Endothelial cell (in vitro differentiated cells): ENCODE measurements around the gene DPEP1. TPM values are rescaled to one million over a fixed set of nuclear protein-coding genes. Genes with fewer than 3 reads are reported as not detected.
A peak's percentile ranks its signal among the peaks of the same experiment; 100 is the strongest.

Experiments
- DNase-seq: peaks from one replicate; pipeline ENCODE4 v3.0.0; 2021; ENCODE audit warnings: low spot score
- H3K27ac Mint-ChIP-seq: one replicate; pipeline ENCODE4 v1.8.0; 2021; ENCODE audit warnings: mixed read lengths, inconsistent platforms; ENCODE audit not compliant: unreplicated experiment
- H3K27me3 Mint-ChIP-seq: one replicate; pipeline ENCODE4 v1.8.0; 2021; ENCODE audit warnings: mild to moderate bottlenecking, moderate library complexity, mixed read lengths, inconsistent platforms; ENCODE audit not compliant: unreplicated experiment
- H3K36me3 Mint-ChIP-seq: one replicate; pipeline ENCODE4 v1.8.0; 2021; ENCODE audit warnings: mild to moderate bottlenecking, low read depth, mixed read lengths, inconsistent platforms; ENCODE audit not compliant: unreplicated experiment
- H3K4me1 Mint-ChIP-seq: one replicate; pipeline ENCODE4 v1.8.0; 2021; ENCODE audit warnings: mild to moderate bottlenecking, mixed read lengths, inconsistent platforms; ENCODE audit not compliant: unreplicated experiment
- H3K4me3 Mint-ChIP-seq: one replicate; pipeline ENCODE4 v1.8.0; 2021; ENCODE audit warnings: mild to moderate bottlenecking, mixed read lengths, inconsistent platforms; ENCODE audit not compliant: unreplicated experiment
- H3K9me3 Mint-ChIP-seq: one replicate; pipeline ENCODE4 v1.8.0; 2021; ENCODE audit warnings: mixed read lengths, inconsistent platforms; ENCODE audit not compliant: unreplicated experiment
- total RNA-seq: library from RNA; stranded (reverse); fragmentation: NEBNext Ultra II Directional; extraction: Animal tissue kit (Norgen Biotek cat#: 25700); gene quantifications from one replicate; pipeline ENCODE4 v1.2.1, GENCODE V29; 2021; ENCODE audit not compliant: unreplicated experiment
- TF ChIP-seq, protein P1 (sequence below): fragments of 200-600 bp; sonication (generic); IDR thresholded peaks from one replicate; pipeline ENCODE4 v1.5.0; 2021; ENCODE audit warnings: antibody characterized with exemption; ENCODE audit not compliant: unreplicated experiment

The DPEP1 gene
- total RNA-seq, 1 donor from 2014 or later = 118 TPM

GRCh38 chr16:89645122-89645521, 31.7 kb downstream of the DPEP1 start:
- Mint-ChIP-seq H3K4me3 (no peak overlapping the region), H3K27me3 (peaks cover 13% of the 10 kb centered on the region), H3K27ac (peak overlapping the region; percentile 36), H3K36me3 (peaks cover 28% of the 10 kb centered on the region), H3K9me3 (no peaks in the 10 kb centered on the region), H3K4me1 (peaks cover 20% of the 10 kb centered on the region)
- DNase-seq = no peak
- TF ChIP-seq, protein P1, sequence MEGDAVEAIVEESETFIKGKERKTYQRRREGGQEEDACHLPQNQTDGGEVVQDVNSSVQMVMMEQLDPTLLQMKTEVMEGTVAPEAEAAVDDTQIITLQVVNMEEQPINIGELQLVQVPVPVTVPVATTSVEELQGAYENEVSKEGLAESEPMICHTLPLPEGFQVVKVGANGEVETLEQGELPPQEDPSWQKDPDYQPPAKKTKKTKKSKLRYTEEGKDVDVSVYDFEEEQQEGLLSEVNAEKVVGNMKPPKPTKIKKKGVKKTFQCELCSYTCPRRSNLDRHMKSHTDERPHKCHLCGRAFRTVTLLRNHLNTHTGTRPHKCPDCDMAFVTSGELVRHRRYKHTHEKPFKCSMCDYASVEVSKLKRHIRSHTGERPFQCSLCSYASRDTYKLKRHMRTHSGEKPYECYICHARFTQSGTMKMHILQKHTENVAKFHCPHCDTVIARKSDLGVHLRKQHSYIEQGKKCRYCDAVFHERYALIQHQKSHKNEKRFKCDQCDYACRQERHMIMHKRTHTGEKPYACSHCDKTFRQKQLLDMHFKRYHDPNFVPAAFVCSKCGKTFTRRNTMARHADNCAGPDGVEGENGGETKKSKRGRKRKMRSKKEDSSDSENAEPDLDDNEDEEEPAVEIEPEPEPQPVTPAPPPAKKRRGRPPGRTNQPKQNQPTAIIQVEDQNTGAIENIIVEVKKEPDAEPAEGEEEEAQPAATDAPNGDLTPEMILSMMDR = no peak

DNA sequence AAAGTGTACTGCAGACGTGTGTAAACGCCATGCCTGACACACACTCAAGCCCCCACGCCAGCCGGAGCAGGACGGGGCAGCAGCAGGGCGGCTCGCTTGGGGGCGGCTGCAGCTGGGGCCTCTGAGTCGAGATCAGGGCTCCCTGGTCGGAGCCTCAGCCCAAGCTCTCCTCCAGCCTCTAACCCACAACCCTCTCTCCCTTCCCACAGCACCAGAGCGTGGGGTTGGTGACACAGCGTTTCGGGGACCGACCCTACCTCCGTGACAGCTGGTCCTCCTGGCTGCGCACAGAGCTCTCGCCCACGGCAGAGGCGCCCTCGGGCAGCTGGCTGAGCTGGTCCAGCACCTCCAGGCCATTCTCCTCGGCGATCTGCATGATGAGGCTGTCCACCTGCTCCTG, 32.8 kb downstream of the DPEP1 start:
- Mint-ChIP-seq H3K4me3 (peak overlapping the region; percentile 37), H3K27ac (no peak overlapping the region), H3K36me3 (peaks cover 34% of the 10 kb centered on the region), H3K4me1 (peaks cover 13% of the 10 kb centered on the region), H3K9me3 (no peaks in the 10 kb centered on the region), H3K27me3 (peaks cover 13% of the 10 kb centered on the region)
- no peak for DNase-seq
- TF ChIP-seq, protein P1 = no peak

DNA sequence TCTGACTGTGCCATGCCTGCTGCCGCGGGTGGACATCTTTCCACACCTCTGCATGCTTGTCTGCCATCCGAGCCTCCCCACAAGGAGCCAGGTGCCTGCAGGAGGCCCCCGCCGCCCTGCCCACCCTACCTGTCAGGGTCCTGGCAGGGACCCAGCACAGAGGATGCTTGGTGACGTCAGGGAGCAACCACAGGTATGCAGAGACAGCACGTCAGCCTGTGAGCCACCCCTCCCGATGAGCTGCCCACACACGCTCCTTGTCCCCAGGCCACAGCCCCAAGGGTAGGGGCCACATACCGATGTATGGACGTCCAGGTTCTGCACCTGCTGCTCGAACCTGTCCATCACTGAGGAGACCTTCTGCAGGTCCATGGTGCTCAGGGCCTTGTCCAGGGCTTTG, 33.5 kb downstream of the DPEP1 start:
- Mint-ChIP-seq H3K4me3 (no peak overlapping the region), H3K27me3 (peaks cover 13% of the 10 kb centered on the region), H3K27ac (no peak overlapping the region), H3K9me3 (no peaks in the 10 kb centered on the region), H3K36me3 (peaks cover 36% of the 10 kb centered on the region), H3K4me1 (peaks cover 10% of the 10 kb centered on the region)
- TF ChIP-seq, protein P1 = no peak
- DNase-seq = no peak

- Mint-ChIP-seq H3K4me1 (peaks cover 2% of the 10 kb centered on the region), H3K36me3 (peaks cover 22% of the 10 kb centered on the region), H3K27ac (no peak overlapping the region), H3K27me3 (peaks cover 5% of the 10 kb centered on the region), H3K4me3 (no peak overlapping the region), H3K9me3 (no peaks in the 10 kb centered on the region)
- TF ChIP-seq, protein P1 = no peak
- DNase-seq = no peak
Measured at GRCh38 chr16:89651584-89651983, 38.1 kb downstream of the DPEP1 start.

DNA sequence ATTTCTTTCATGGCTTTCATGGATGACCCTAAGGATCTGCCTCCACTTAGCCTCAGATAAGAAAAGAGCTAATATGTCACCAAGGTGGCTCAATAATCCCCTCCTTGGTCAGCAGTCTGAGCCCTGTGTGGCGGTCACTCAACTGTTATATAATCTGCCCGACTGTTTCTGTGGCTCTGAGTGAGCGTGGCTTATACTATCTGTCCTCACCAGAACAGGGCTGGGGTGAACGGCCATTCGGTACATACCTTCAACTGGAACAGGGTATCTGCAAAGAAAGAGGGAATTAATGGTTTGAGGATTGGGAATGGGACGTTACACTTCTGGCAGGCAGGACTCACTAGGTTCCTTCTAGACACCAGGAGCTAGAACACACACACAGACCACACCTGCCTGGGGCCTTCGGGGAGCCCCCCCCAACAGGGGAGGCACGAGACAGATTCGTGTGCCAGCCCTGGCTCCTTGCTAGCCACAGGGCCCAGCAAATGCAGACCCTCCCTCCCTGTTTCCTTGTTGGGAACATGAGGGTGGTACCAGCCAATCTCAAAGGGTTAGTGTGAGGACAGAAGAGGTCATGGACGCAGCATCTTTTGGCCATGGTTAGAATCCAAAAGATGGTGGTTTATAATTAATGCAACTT, 40.3 kb downstream of the DPEP1 start:
- peaks cover 24% of the 10 kb centered on the region for H3K36me3 Mint-ChIP-seq
- DNase-seq = no peak
- TF ChIP-seq, protein P1 = no peak
- H3K27me3 Mint-ChIP-seq = peaks cover 8% of the 10 kb centered on the region
- H3K4me1 Mint-ChIP-seq = peaks cover 7% of the 10 kb centered on the region
- peak overlapping the region; percentile 61 for H3K27ac Mint-ChIP-seq
- H3K4me3 Mint-ChIP-seq = peak overlapping the region; percentile 42
- no peaks in the 10 kb centered on the region for H3K9me3 Mint-ChIP-seq
